GM12878 (cell line): ENCODE results near the gene A1BG. TPM values are rescaled to one million over a fixed set of nuclear protein-coding genes. Genes with fewer than 3 reads are reported as not detected.

Source experiments
- ATAC-seq: fragments of 200-7000 bp; cut with Tn5 transposase; 3 replicates; pipeline ENCODE4 v1.9.1; 2020; ENCODE audit warnings: mild to moderate bottlenecking, moderate library complexity
- BruUV-seq: library from RNA; stranded (reverse); fragments of 400-500 nt; replicated peaks from 2 replicates; lab custom pipeline; 2021; lab: Mats Ljungman, UMichigan
- CTCF ChIA-PET: fragments of 300-600 bp; sonication (Branson Sonifier 250); formaldehyde crosslinking; extraction: SDS; loops from one replicate; lab custom pipeline; 2021; ENCODE audit warnings: inconsistent platforms; lab: Yijun Ruan, JAX
- POLR2A ChIA-PET: fragments of 350-600 bp; formaldehyde crosslinking; extraction: SDS; loops from one replicate; lab custom pipeline; 2021; ENCODE audit warnings: inconsistent platforms; lab: Charles Lee
- RAD21 ChIA-PET: fragments of 300-600 bp; sonication (Branson Sonifier 250); formaldehyde crosslinking; loops from one replicate; lab custom pipeline; 2023; ENCODE audit warnings: antibody characterized with exemption; ENCODE audit not compliant: unreplicated experiment; lab: Charles Lee
- SMC1A ChIA-PET: fragments of 300-600 bp; sonication (Branson Sonifier 250); formaldehyde crosslinking; loops from one replicate; lab custom pipeline; 2023; ENCODE audit not compliant: unreplicated experiment, uncharacterized antibody; lab: Charles Lee
- DNase-seq: peaks from one replicate; pipeline ENCODE4 v3.0.0-alpha.2; 2011; ENCODE audit warnings: low read depth, low spot score
- FAIRE-seq: peaks from 3 replicates; lab custom pipeline; 2011; peaks lifted over from hg19 to GRCh38; lab: Jason Lieb, UNC
- H2AFZ ChIP-seq: 2 replicates; pipeline ENCODE4 v1.6.0; 2011; ENCODE audit warnings: low read depth, low read length, control low read depth; ENCODE audit not compliant: control insufficient read depth
- H3K27ac ChIP-seq: 2 replicates; pipeline ENCODE4 v1.5.1; 2011; ENCODE audit warnings: control low read depth; ENCODE audit not compliant: control insufficient read depth, insufficient read depth
- H3K27me3 ChIP-seq, 2 experiments: replicated peaks in 1 of 2; 2 replicates each; pipeline versions ENCODE4 v1.6.0 to v1.6.1; 2011; ENCODE audit warnings: low read length in 1 of 2; ENCODE audit not compliant: control insufficient read depth in 2 of 2, insufficient read depth in 2 of 2
- H3K36me3 ChIP-seq, 2 experiments: 2 replicates each; pipeline ENCODE4 v1.5.1; 2011; ENCODE audit warnings: low read length in 1 of 2; ENCODE audit not compliant: control insufficient read depth in 2 of 2, insufficient read depth in 2 of 2
- H3K4me1 ChIP-seq: 2 replicates; pipeline ENCODE4 v1.6.1; 2011; ENCODE audit warnings: mild to moderate bottlenecking, low read length, moderate library complexity, mixed read lengths; ENCODE audit not compliant: control insufficient read depth, insufficient read depth
- H3K4me2 ChIP-seq: 2 replicates; pipeline ENCODE4 v1.6.0; 2011; ENCODE audit warnings: control low read depth; ENCODE audit not compliant: control insufficient read depth, insufficient read depth
- H3K4me3 ChIP-seq: fragments of 200-600 bp; sonication (generic); 2 replicates; pipeline ENCODE4 v1.5.1; 2016
- H3K79me2 ChIP-seq: 2 replicates; pipeline ENCODE4 v1.6.0; 2011; ENCODE audit warnings: low read length; ENCODE audit not compliant: control insufficient read depth, insufficient read depth
- H3K9ac ChIP-seq: 2 replicates; pipeline ENCODE4 v1.8.0; 2011; ENCODE audit warnings: low read length, control low read depth, mixed read lengths; ENCODE audit not compliant: control insufficient read depth, insufficient read depth
- H3K9me3 ChIP-seq: replicated peaks from 3 replicates; pipeline ENCODE4 v1.5.1; 2011; ENCODE audit warnings: mild to moderate bottlenecking, low read length; ENCODE audit not compliant: control insufficient read depth, insufficient read depth
- H4K20me1 ChIP-seq: 2 replicates; pipeline ENCODE4 v1.6.0; 2011; ENCODE audit not compliant: control insufficient read depth, insufficient read depth
- ZNF24 ChIP-seq: fragments of 450-650 bp; IDR thresholded peaks from 2 replicates; pipeline ENCODE4 v1.6.1; 2017; ENCODE audit warnings: antibody characterized with exemption, mild to moderate bottlenecking
- WGBS: methylation state at CpG from one replicate; pipeline ENCODE4 v1.1.6; 2016; ENCODE audit warnings: low lambda C conversion rate; ENCODE audit not compliant: insufficient replicate concordance, insufficient coverage; ENCODE audit errors: missing lambda C conversion rate; 5-methylcytosine and 5-hydroxymethylcytosine counted together
- in situ Hi-C: fragments of 300-500 bp; cut with MboI; formaldehyde crosslinking; loops from 9 replicates; pipeline ENCODE4 v1.14.3; 2018; ENCODE audit warnings: mixed read lengths
- intact Hi-C: fragments of 100-400 bp; cut with micrococcal nuclease; formaldehyde crosslinking; loops from one replicate; pipeline ENCODE4 v1.14.2; 2022; ENCODE audit not compliant: unreplicated experiment
- polyA plus RNA-seq, 11 experiments: library from polyadenylated mRNA; depleted of rRNA in 4 of 11; unstranded in 6 of 11; stranded (reverse) in 5 of 11; fragments of >200 nt; fragmentation: Nextera tagmentation in 4 of 11; fragmentation: Illumina TruSeq in 1 of 11; extraction: Ambion mirVana in 4 of 11; extraction: Trizol in 1 of 11; gene quantifications; 1 replicate in 1 of 11; 2 replicates in 10 of 11; pipeline versions ENCODE4 v1.2.1 to v1.2.3, GENCODE V29; 2011 to 2016; ENCODE audit warnings: inconsistent platforms in 2 of 11, missing spikeins in 2 of 11, low read depth in 1 of 11
- total RNA-seq, 4 experiments: library from RNA; depleted of rRNA in 3 of 4; stranded (reverse); fragments of >200 nt in 3 of 4; fragmentation: Illumina TruSeq in 1 of 4; extraction: Trizol in 1 of 4; gene quantifications; 2 replicates each; pipeline versions ENCODE4 v1.2.1 to v1.2.3, GENCODE V29; 2013 to 2021
- TF ChIP-seq, protein P1 (sequence below): fragments of 450-650 bp; IDR thresholded peaks from 2 replicates; pipeline ENCODE4 v1.6.1; 2016; ENCODE audit warnings: mild to moderate bottlenecking

Gene A1BG
- total and polyA plus RNA-seq, 10 of the 15 experiments (the other 5 are each of a cell fraction or from before 2014, with no cell fraction given), result 0.34 to 29.6 (median 11.8) TPM

DNA sequence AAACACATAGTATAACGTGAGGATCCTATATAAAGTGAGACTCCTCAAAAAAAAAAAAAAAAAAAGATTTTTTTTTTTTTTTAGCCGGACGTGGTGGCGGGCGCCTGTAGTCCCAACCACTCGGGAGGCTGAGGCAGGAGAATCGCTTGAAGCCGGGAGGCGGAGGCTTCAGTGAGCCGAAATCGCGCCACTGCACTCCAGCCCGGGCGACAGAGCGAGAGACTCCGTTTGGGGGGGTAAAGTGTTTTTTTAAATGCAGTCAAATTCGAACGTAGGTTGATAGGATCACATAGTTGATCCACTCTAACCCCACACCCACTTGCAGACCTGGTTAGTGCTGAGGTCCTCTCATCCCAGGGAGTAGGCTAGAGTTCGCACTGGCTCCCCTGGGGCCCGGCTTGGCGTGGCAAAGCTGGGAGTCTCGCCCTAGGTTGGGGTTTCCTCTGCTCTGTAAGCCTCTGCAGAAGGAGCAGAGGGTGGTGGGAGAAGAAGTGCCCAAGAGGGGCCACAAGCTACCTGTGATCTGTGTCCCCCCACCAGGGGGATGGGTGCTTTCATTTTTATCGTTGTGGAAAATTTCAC, 48.6 kb upstream of the A1BG start:
- RAD21 ChIA-PET, result no interaction called here
- Histone ChIP-seq H3K4me2 (peak overlapping the region; percentile 80), H2AFZ (no peak overlapping the region), H3K36me3 (peaks cover 0 to under 1% of the 10 kb centered on the region in 2 experiments; a peak in 1 of 4 replicates), H3K79me2 (no peaks in the 10 kb centered on the region), H3K4me3 (peak overlapping the region; percentile 76; the same call in 1 of the 2 replicates), H3K27me3 (no peaks in the 10 kb centered on the region), H3K27ac (no peak overlapping the region), H3K4me1 (peaks cover 10% of the 10 kb centered on the region), H3K9me3 (no peaks in the 10 kb centered on the region), H4K20me1 (no peaks in the 10 kb centered on the region), H3K9ac (peak overlapping the region; percentile 47)
- FAIRE-seq (no peak), ATAC-seq (no peak), DNase-seq (no peak)
- in situ Hi-C loops (no loop called here), intact Hi-C loops (no loop called here)
- POLR2A ChIA-PET, result interaction anchor here (0.8 to 1.5 kb wide), 2 partner anchors 21 to 96 kb away, joined by 3 to 5 read pairs; no protein-coding TSS in a partner anchor
- TF ChIP-seq, protein P1, sequence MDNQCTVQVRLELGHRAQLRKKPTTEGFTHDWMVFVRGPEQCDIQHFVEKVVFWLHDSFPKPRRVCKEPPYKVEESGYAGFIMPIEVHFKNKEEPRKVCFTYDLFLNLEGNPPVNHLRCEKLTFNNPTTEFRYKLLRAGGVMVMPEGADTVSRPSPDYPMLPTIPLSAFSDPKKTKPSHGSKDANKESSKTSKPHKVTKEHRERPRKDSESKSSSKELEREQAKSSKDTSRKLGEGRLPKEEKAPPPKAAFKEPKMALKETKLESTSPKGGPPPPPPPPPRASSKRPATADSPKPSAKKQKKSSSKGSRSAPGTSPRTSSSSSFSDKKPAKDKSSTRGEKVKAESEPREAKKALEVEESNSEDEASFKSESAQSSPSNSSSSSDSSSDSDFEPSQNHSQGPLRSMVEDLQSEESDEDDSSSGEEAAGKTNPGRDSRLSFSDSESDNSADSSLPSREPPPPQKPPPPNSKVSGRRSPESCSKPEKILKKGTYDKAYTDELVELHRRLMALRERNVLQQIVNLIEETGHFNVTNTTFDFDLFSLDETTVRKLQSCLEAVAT, result peak; percentile 52; the same call in 1 of the 2 replicates
- no peak for TF ChIP-seq ZNF24
- SMC1A ChIA-PET, result no interaction called here
- no TSS peak for BruUV-seq
- CTCF ChIA-PET, result interaction anchor here (0.5 kb wide), 1 partner anchor 167 kb away, joined by 3 read pairs; no protein-coding TSS in a partner anchor
- WGBS, result 73% methylated on average over 19 of the region's 23 CpGs
